Stimulated activated memory B cell treated with anti-CD40 and anti-IgM and Interleukin-4, amounts not matched to agents 10 μg/mL and 1 μg/mL and 100 μg/mL, for 72 hours (primary cell): Measurements from ENCODE around the gene TFCP2L1.

Experiments used
- ATAC-seq: fragments of 150-1000 bp; cut with Tn5 transposase; 2 replicates; pipeline ENCODE4 v1.10.0; 2021
- H3K27ac Mint-ChIP-seq: one replicate; pipeline ENCODE4 v1.8.0; 2022; ENCODE audit warnings: mild to moderate bottlenecking, mixed read lengths
- H3K27me3 Mint-ChIP-seq: one replicate; pipeline ENCODE4 v1.8.0; 2022; ENCODE audit warnings: mixed read lengths
- H3K36me3 Mint-ChIP-seq: one replicate; pipeline ENCODE4 v1.8.0; 2022; ENCODE audit warnings: mixed read lengths
- H3K4me1 Mint-ChIP-seq: one replicate; pipeline ENCODE4 v1.8.0; 2022; ENCODE audit warnings: mixed read lengths
- H3K4me3 Mint-ChIP-seq: one replicate; pipeline ENCODE4 v1.8.0; 2022; ENCODE audit warnings: mild to moderate bottlenecking, moderate library complexity, mixed read lengths
- H3K9me3 Mint-ChIP-seq: one replicate; pipeline ENCODE4 v1.8.0; 2022; ENCODE audit warnings: mixed read lengths

Gene TFCP2L1

GRCh38 chr2:121178730-121179129, 106.3 kb downstream of the TFCP2L1 start:
- no peaks in the 10 kb centered on the region for H3K9me3 Mint-ChIP-seq
- no peak overlapping the region for H3K27ac Mint-ChIP-seq
- no peak overlapping the region for H3K4me3 Mint-ChIP-seq
- no peaks in the 10 kb centered on the region for H3K4me1 Mint-ChIP-seq
- H3K36me3 Mint-ChIP-seq = no peaks in the 10 kb centered on the region
- H3K27me3 Mint-ChIP-seq = peaks cover 17% of the 10 kb centered on the region
- ATAC-seq = no peak

GRCh38 chr2:121177896-121178295, 107.1 kb downstream of the TFCP2L1 start:
- ATAC-seq = no peak
- Mint-ChIP-seq H3K36me3 (no peaks in the 10 kb centered on the region), H3K9me3 (no peaks in the 10 kb centered on the region), H3K4me3 (no peak overlapping the region), H3K4me1 (no peaks in the 10 kb centered on the region), H3K27ac (no peak overlapping the region), H3K27me3 (peaks cover 17% of the 10 kb centered on the region)

- Mint-ChIP-seq H3K27ac (no peak overlapping the region), H3K27me3 (peaks cover 40% of the 10 kb centered on the region), H3K4me1 (no peaks in the 10 kb centered on the region), H3K4me3 (no peak overlapping the region), H3K9me3 (peaks cover 5% of the 10 kb centered on the region), H3K36me3 (no peaks in the 10 kb centered on the region)
- ATAC-seq = no peak
Measured at GRCh38 chr2:121175326-121175725, 109.7 kb downstream of the TFCP2L1 start.

- Mint-ChIP-seq H3K36me3 (no peaks in the 10 kb centered on the region), H3K27me3 (peaks cover 49% of the 10 kb centered on the region), H3K4me3 (no peak overlapping the region), H3K27ac (no peak overlapping the region), H3K9me3 (peaks cover 5% of the 10 kb centered on the region), H3K4me1 (no peaks in the 10 kb centered on the region)
- ATAC-seq = no peak
Measured at GRCh38 chr2:121173806-121174205, 111.2 kb downstream of the TFCP2L1 start.

- Mint-ChIP-seq H3K27me3 (peaks cover 49% of the 10 kb centered on the region), H3K36me3 (no peaks in the 10 kb centered on the region), H3K27ac (no peak overlapping the region), H3K9me3 (peaks cover 5% of the 10 kb centered on the region), H3K4me1 (no peaks in the 10 kb centered on the region), H3K4me3 (no peak overlapping the region)
- ATAC-seq = no peak
Measured at GRCh38 chr2:121173112-121173511, 111.9 kb downstream of the TFCP2L1 start.

- no peak for ATAC-seq
- Mint-ChIP-seq H3K27ac (no peak overlapping the region), H3K36me3 (no peaks in the 10 kb centered on the region), H3K27me3 (peaks cover 49% of the 10 kb centered on the region), H3K4me3 (no peak overlapping the region), H3K4me1 (no peaks in the 10 kb centered on the region), H3K9me3 (peaks cover 5% of the 10 kb centered on the region)
Measured at GRCh38 chr2:121172456-121172855, 112.5 kb downstream of the TFCP2L1 start.

GRCh38 chr2:121171625-121172119, 113.3 kb downstream of the TFCP2L1 start:
- no peak overlapping the region for H3K4me3 Mint-ChIP-seq
- H3K36me3 Mint-ChIP-seq = no peaks in the 10 kb centered on the region
- no peak for ATAC-seq
- H3K27ac Mint-ChIP-seq = no peak overlapping the region
- H3K27me3 Mint-ChIP-seq = peaks cover 53% of the 10 kb centered on the region
- peaks cover 5% of the 10 kb centered on the region for H3K9me3 Mint-ChIP-seq
- H3K4me1 Mint-ChIP-seq = no peaks in the 10 kb centered on the region

GRCh38 chr2:121170577-121170976, 114.4 kb downstream of the TFCP2L1 start:
- Mint-ChIP-seq H3K9me3 (peaks cover 5% of the 10 kb centered on the region), H3K27ac (no peak overlapping the region), H3K36me3 (no peaks in the 10 kb centered on the region), H3K27me3 (peaks cover 44% of the 10 kb centered on the region), H3K4me3 (no peak overlapping the region), H3K4me1 (no peaks in the 10 kb centered on the region)
- ATAC-seq = no peak

GRCh38 chr2:121167411-121167810, 117.6 kb downstream of the TFCP2L1 start:
- no peak overlapping the region for H3K4me3 Mint-ChIP-seq
- ATAC-seq = no peak
- no peak overlapping the region for H3K27ac Mint-ChIP-seq
- peaks cover 5% of the 10 kb centered on the region for H3K9me3 Mint-ChIP-seq
- H3K4me1 Mint-ChIP-seq = no peaks in the 10 kb centered on the region
- H3K27me3 Mint-ChIP-seq = peaks cover 38% of the 10 kb centered on the region
- H3K36me3 Mint-ChIP-seq = no peaks in the 10 kb centered on the region
